OCI-LY1 (cell line): ENCODE results near the gene ANKRD53.

Source experiments
- H2AFZ ChIP-seq: fragments of 200-600 bp; sonication (generic), shearing (Covaris generic); 2 replicates; pipeline ENCODE4 v1.6.0; 2014; ENCODE audit warnings: antibody characterized with exemption, mild to moderate bottlenecking, low read length
- H3F3A ChIP-seq: fragments of 200-600 bp; sonication (generic), shearing (Covaris generic); 2 replicates; pipeline ENCODE4 v1.6.0; 2014; ENCODE audit warnings: mild to moderate bottlenecking, antibody characterized with exemption, low read length, moderate library complexity; ENCODE audit not compliant: insufficient read depth
- H3K27ac ChIP-seq: fragments of 200-600 bp; sonication (generic); 2 replicates; pipeline ENCODE4 v1.5.1; 2014; ENCODE audit warnings: low read length, mixed run types, mild to moderate bottlenecking, low read depth; ENCODE audit not compliant: poor library complexity, severe bottlenecking
- H3K27me3 ChIP-seq: fragments of 200-600 bp; sonication (generic); 2 replicates; pipeline ENCODE4 v1.6.0; 2014; ENCODE audit warnings: antibody characterized with exemption, mild to moderate bottlenecking, low read length, moderate library complexity; ENCODE audit not compliant: insufficient read depth
- H3K36me3 ChIP-seq: fragments of 200-600 bp; sonication (generic); 2 replicates; pipeline ENCODE4 v1.6.1; 2014; ENCODE audit warnings: mild to moderate bottlenecking, antibody characterized with exemption, low read length, moderate library complexity, mixed read lengths; ENCODE audit not compliant: insufficient read depth
- H3K4me1 ChIP-seq: fragments of 200-600 bp; sonication (generic); 2 replicates; pipeline ENCODE4 v1.5.1; 2014; ENCODE audit warnings: mild to moderate bottlenecking, low read length, moderate library complexity; ENCODE audit not compliant: insufficient read depth, severe bottlenecking
- H3K4me2 ChIP-seq: fragments of 200-600 bp; sonication (generic), shearing (Covaris generic); 2 replicates; pipeline ENCODE4 v1.6.1; 2014; ENCODE audit warnings: low read length
- H3K4me3 ChIP-seq: fragments of 200-600 bp; sonication (generic); 2 replicates; pipeline ENCODE4 v1.5.1; 2014; ENCODE audit warnings: low read length, low read depth, mild to moderate bottlenecking, mixed read lengths; ENCODE audit not compliant: poor library complexity, severe bottlenecking
- H3K79me2 ChIP-seq: fragments of 200-600 bp; shearing (Covaris generic); 2 replicates; pipeline ENCODE4 v1.6.1; 2016; ENCODE audit warnings: mixed run types, low read length, mixed read lengths; ENCODE audit not compliant: insufficient read depth
- H3K9ac ChIP-seq: fragments of 200-600 bp; sonication (generic), shearing (Covaris generic); 2 replicates; pipeline ENCODE4 v1.6.1; 2014; ENCODE audit warnings: mild to moderate bottlenecking, low read length, mixed read lengths
- H3K9me2 ChIP-seq: fragments of 200-600 bp; sonication (generic), shearing (Covaris generic); 2 replicates; pipeline ENCODE4 v1.6.1; 2014; ENCODE audit warnings: low read depth, mild to moderate bottlenecking, low read length, mixed read lengths
- H3K9me3 ChIP-seq: fragments of 200-600 bp; shearing (Covaris generic); 2 replicates; pipeline ENCODE4 v1.6.1; 2014; ENCODE audit warnings: low read length, mixed read lengths
- H4K20me1 ChIP-seq: fragments of 200-600 bp; sonication (generic), shearing (Covaris generic); 2 replicates; pipeline ENCODE4 v1.6.0; 2016; ENCODE audit warnings: mild to moderate bottlenecking, low read length; ENCODE audit not compliant: insufficient read depth
- CTCF ChIP-seq: fragments of 200-600 bp; sonication (generic), shearing (Covaris generic); IDR thresholded peaks from 2 replicates; pipeline ENCODE4 v1.5.1; 2017; ENCODE audit warnings: mild to moderate bottlenecking, antibody characterized with exemption, low read length, moderate library complexity, mixed read lengths
- EZH2 ChIP-seq: fragments of 200-600 bp; sonication (generic), shearing (Covaris generic); IDR thresholded peaks from 2 replicates; pipeline ENCODE4 v1.8.0; 2017; ENCODE audit warnings: borderline replicate concordance, mixed run types, mild to moderate bottlenecking, antibody characterized with exemption, low read length, moderate library complexity, mixed read lengths

ANKRD53 gene

GRCh38 chr2:70981421-70981820 lies 3.0 kb downstream of the ANKRD53 start:
- Histone ChIP-seq H4K20me1 (no peaks in the 10 kb centered on the region), H3K36me3 (peaks cover 11% of the 10 kb centered on the region; the same call in 1 of the 2 replicates), H3K27me3 (no peaks in the 10 kb centered on the region), H3F3A (no peaks in the 10 kb centered on the region), H3K4me1 (peaks cover 19% of the 10 kb centered on the region), H3K4me3 (no peak overlapping the region), H3K27ac (no peak overlapping the region), H3K9ac (no peak overlapping the region), H2AFZ (no peak overlapping the region), H3K79me2 (no peaks in the 10 kb centered on the region), H3K9me2 (no peaks in the 10 kb centered on the region), H3K9me3 (no peaks in the 10 kb centered on the region), H3K4me2 (no peak overlapping the region)
- TF ChIP-seq CTCF: no peak
- no peak for TF ChIP-seq EZH2

DNA sequence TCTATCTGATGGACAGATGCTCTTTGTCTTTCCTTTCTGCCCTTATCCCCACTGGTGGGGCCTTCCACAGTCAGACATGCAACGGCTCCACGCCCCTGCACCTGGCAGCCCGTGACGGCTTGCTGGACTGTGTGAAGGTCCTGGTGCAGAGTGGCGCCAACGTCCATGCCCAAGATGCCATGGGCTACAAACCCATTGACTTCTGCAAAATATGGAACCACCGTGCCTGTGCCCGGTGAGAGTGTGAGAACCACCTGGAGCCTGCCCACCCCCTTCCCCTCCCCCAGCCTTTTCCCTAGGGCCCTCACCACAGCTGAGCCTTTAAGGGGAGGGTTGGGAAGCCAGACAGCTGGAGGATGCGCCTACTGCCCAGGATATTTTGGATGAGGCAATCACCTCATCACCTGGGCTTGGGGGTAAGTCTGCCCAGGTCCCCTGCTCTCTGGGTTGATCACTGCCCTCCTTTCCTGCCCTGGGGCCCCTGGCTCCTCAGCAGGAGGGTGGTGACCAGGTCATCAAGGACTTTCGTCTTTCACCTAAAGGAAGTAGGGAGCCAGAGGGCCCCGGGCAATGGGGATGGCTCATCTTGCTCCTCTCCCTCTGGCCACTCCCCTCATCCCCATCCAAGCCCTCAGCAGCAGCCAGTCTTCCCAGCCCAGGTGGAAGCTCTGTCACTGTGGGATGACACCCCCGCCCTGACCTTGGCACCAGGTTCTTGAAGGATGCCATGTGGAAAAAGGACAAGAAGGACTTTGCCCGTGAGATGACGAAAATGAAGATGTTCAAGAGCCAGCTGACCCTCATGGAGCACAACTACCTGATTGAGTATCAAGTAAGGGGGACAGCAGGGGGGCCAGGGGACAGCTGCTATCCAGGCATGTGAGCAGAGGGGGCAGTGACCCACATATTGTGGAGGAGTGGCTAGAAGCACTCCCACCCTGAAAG lies 3.7 kb downstream of the ANKRD53 start:
- peaks cover 18% of the 10 kb centered on the region; the same call in 1 of the 2 replicates for H3K36me3 ChIP-seq
- no peaks in the 10 kb centered on the region for H4K20me1 ChIP-seq
- no peaks in the 10 kb centered on the region for H3K9me2 ChIP-seq
- H3K27me3 ChIP-seq: no peaks in the 10 kb centered on the region
- no peaks in the 10 kb centered on the region for H3F3A ChIP-seq
- no peaks in the 10 kb centered on the region for H3K9me3 ChIP-seq
- H3K4me3 ChIP-seq: no peak overlapping the region
- H3K4me2 ChIP-seq: no peak overlapping the region
- no peak overlapping the region for H3K9ac ChIP-seq
- no peak overlapping the region for H3K27ac ChIP-seq
- TF ChIP-seq EZH2: no peak
- TF ChIP-seq CTCF: no peak
- peaks cover 19% of the 10 kb centered on the region for H3K4me1 ChIP-seq
- H3K79me2 ChIP-seq: no peaks in the 10 kb centered on the region
- no peak overlapping the region for H2AFZ ChIP-seq

GRCh38 chr2:70982971-70983370 lies 4.5 kb downstream of the ANKRD53 start:
- H4K20me1 ChIP-seq: no peaks in the 10 kb centered on the region
- H3K27me3 ChIP-seq: no peaks in the 10 kb centered on the region
- no peaks in the 10 kb centered on the region for H3F3A ChIP-seq
- TF ChIP-seq EZH2 (no peak), CTCF (no peak)
- H2AFZ ChIP-seq: no peak overlapping the region
- H3K9ac ChIP-seq: no peak overlapping the region
- H3K9me3 ChIP-seq: no peaks in the 10 kb centered on the region
- H3K36me3 ChIP-seq: peaks cover 26% of the 10 kb centered on the region; the same call in 1 of the 2 replicates
- H3K9me2 ChIP-seq: no peaks in the 10 kb centered on the region
- no peak overlapping the region for H3K4me3 ChIP-seq
- H3K4me1 ChIP-seq: peaks cover 14% of the 10 kb centered on the region
- H3K4me2 ChIP-seq: no peak overlapping the region
- H3K27ac ChIP-seq: no peak overlapping the region
- no peaks in the 10 kb centered on the region for H3K79me2 ChIP-seq
